Endothelial cell of hepatic sinusoid (primary cell): Measurements from ENCODE around the gene ACD.

Experiments
- in situ Hi-C: cut with HindIII; loops from 2 replicates; pipeline ENCODE4 v1.10.0; 2017; ENCODE audit warnings: low sequenced_read_pairs

ACD gene

GRCh38 chr16:67676516-67676915, 16.5 kb upstream of the ACD start:
- in situ Hi-C loops = no loop called here

GRCh38 chr16:67675999-67676398, 15.9 kb upstream of the ACD start:
- in situ Hi-C loops = no loop called here

GRCh38 chr16:67675579-67675935, 15.5 kb upstream of the ACD start:
- in situ Hi-C loops = no loop called here

DNA sequence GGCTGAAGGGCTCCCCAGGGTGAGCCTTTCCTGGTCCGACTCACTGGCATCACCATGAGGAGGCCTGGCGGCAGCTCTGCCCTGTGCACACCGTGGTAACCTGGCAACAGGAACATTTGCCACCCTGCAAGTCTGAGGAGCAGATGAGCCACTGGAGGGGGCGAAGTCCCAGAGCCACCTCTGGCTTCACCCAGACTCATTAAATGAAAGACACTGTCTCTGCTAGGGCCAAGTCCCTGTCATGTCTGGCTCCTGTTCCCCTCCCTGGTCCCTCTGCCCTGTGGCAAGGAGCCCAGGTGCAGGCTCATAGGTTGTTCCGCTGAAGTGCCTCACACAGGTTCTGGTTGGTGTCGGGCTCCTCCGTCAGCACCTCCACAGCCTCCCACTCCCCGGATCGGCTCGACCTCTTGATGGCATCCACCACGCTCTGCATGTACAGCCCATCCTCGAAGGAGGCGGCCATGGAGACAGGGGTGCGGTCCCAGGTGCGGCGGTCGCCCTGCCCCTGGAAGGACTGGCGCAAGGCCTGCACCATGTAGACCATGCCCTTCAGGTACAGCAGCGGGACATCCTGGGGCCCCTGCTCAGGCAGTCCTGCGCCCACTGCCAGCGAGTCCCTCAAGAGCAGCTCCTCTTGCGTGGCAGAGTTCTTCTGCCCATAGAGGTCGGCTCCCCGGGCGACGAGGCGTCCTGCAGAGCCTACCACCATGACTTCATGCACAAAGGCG, 15.0 kb upstream of the ACD start:
- in situ Hi-C loops = no loop called here

DNA sequence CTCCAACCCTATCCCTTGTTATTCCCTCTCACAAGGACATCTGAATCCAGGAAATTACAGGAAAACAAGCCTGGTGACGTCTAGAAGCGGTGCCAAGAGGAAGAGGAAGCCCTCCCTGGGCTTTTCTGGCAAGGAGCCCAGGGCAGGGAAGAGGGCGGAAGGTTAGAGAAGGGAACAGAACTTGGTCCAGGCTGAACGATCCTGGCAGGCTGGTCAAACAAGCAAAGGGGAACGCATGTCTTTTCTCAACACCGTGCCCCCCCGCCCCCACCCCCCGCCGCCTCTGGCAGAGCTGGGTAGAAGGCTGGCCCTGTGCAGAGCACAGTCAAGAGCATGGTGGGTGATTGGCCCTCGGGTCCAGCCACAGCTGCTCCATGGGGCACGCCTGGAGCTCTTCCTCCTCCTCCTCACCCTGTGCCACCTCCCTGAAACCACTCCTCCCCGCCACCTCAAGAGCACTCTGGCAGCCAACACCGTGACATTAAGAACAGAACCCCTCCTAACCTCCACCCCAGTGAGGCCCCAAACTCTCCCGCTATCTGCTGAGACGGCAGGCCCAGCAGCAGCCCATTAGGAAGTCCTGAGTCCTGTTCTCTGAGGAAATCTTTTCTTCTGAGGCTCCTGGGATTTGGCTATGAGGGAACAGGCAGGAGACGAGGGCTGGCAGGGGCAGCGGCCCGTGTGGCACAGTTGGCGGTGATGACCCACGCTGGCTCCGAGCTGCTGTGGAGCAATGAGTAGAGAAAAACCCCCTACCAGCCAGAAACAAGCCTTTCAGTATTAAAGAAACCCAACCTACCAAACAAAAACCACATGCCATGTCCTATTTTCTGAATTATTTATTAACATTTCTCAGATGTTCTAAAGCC, 13.9 kb upstream of the ACD start:
- in situ Hi-C loops = no loop called here

GRCh38 chr16:67672739-67673662, 12.9 kb upstream of the ACD start:
- in situ Hi-C loops = no loop called here

DNA sequence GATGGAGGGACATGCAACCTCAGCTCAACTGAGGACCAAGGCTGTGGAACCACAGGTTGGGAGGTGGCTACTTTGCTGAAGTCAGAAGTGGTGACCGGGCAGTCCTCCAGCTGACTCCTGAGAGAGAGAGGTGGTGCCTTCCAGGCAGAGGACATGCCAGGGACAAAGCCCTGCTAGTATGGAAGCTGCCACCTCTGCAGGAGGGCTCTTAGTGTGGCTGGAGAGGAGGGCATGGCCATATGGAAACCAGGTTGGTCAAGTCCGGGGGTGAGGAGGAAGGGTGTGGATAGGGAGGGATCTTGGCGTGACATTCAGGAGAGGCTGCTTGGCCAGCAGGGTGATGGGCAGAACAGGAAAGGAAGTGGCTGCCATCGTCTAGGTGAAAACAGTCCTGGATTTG, 12.2 kb upstream of the ACD start:
- in situ Hi-C loops = no loop called here

- in situ Hi-C loops = no loop called here
Measured at GRCh38 chr16:67669499-67670101, 9.5 kb upstream of the ACD start.

GRCh38 chr16:67668495-67669157, 8.6 kb upstream of the ACD start:
- in situ Hi-C loops = no loop called here

GRCh38 chr16:67667817-67668494, 7.9 kb upstream of the ACD start:
- in situ Hi-C loops = no loop called here

DNA sequence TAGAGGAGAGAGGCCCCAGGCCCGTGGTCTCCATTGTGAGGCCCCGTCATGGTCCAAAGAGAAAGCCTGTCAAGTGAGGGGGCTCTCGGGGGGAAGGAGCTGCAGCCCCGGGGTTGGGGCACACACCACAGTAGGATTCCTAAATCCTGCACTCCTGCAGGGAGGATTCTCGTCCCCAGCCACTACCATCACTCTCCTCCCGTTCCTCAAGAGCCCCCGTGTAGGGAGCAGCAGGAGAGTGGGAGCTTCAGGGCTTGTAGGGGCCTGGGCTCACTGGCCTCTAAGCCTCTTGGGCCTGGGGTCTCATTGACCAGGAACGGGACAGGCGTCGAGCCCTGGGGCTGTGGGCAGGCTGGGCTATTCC, 7.4 kb upstream of the ACD start:
- in situ Hi-C loops = no loop called here

DNA sequence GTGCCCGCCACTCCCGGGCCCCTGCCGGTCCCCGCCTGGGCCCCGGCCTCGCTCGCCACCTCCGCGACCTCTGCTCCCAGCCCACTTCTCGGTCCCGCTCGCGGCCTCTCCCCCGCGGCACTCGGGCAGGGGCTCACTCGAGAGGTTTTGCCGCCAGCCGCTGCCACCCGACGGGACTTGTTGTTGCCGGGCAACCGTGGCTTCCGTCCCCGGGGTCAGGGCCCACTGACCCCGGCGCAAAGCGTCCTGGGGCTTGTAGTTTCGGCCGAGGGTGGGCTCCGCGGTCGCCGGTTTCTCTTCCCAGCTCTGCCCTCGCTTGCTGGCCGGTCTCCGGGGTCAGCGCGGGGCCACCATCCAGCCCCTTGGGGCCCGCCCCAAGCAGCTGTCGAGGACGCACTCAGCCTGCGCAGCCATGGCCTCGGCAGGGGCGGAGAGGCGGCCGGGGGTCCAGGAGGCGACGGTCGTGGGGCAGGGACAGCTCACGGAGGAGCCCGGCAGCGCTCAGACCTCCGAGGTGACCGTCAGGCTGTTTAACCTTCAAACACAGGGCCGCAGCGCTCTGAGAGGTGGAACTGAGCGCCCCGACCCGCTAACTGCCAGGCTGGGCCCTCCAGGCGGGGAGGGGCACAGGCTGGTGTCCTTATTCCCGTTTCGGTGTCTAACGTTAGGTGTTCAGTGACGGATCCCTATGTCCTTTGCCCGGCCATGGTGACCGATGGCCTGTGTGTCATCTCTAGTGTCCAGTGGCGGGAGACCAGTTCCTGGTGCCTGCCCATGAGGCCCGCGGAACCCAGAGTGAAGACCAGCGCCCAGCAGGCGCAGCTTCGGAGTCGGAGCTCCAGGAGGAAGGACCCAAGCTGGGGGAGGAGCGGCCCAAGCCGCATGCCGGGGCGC, 6.7 kb upstream of the ACD start, which contains the start of the genes C16orf86 and ENKD1:
Gene C16orf86 (plus strand): TSS at position 256 of the 894 bp plus-strand sequence. CDS start 157 bp downstream, at position 413.
Gene ENKD1 (minus strand): TSS at position 192 of the 894 bp plus-strand sequence. CDS start 308 bp downstream, outside the sequence.
- in situ Hi-C loops = no loop called here

DNA sequence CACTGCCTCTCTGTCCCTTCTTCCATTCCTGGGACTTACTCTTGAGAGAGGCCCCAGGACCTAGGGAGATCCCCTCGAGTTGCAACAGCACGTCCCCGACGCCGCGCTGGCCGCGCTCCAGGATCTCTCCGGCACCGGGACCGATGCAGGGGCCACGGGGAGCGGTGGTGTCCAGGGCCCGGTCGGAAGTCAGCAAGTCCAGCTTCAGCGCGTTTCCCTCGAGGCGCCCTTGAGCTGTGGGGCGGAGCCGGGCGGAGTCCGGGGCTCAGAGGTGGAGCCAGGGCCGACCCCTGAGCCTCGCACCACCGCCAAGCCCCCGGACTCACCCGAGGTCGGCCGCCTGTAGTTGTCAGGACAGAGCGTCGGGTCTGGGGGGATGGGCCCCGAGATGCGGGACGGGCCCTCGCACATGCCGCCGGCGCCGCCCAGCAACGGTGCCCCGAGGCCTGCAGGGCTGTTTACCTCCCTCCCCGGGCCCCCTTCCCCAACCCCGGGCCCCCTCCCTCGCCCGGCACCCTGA, 6.0 kb upstream of the ACD start:
- in situ Hi-C loops = no loop called here

DNA sequence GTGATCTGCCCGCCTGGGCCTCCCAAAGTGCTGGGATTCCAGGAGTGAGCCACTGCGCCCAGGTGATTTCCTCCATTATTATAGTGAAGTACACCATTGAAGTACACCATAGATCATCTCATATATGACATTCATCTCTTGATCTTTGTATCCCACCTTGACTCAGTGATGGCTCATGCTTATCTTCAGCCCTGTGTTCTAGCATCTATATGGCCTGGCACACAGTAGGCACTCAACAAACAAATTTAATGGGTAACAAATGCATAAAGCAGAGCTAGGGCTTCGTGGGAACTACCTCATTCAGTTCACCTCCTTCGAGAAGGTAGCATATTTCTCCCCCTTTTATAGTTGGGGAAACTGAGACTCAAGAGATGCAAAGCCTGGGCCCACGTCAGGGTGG, 5.5 kb upstream of the ACD start:
- in situ Hi-C loops = no loop called here

DNA sequence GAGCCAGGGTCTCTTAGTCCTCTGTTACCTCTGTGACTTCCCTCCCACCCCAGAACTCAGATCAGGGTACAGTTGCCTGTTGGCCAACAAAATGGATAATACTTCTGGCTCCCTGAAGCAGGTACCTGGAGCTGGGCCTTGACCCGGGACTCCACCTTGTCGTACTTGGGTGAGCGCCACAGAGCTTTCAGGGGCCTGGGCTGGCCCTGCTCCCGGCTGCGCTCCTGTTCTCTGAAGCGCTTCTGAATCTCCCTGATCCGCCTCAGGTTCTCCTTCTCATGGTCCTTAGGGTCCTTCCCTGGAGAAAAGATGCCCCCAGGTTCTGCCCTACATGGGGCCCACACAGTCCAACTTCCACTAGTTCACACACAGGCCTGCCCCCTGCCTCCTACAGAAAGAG, 4.8 kb upstream of the ACD start:
- in situ Hi-C loops = no loop called here

DNA sequence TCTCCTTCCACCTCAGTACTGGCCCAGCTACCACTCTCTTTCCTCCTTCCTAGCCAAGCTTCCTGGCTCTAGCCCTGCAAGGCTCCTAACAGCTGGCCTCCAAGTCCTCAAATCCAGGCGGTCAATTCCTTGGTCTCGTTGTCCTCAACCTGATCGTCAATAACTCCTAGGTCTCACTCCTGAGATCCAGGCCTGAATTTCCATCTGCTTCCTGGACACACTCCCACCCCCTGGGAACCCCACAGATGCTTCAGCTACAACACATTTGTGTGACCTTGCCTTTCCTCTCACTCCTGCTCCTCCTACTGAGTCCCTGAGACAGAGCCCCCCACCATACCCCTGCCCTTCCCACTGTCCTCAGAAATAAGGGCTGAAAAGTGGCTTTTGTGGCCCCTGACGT, 4.2 kb upstream of the ACD start:
- in situ Hi-C loops = no loop called here

DNA sequence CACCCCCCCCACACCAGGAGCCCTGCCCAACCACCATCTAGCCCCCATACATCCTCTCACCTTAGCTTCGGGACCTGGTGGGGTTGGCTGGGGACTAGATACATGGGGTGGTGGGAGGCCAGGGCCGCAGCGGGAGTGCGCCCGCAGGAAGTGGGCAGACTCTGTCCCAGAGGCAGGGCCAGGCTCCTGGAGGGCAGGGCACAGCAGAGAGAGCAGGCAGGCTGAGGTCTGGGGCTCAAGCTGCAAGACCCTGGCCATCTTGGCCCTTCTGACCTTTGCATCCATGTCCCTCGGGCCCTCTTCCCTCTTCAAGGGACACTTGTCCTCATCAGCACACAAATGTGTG, 3.8 kb upstream of the ACD start:
- in situ Hi-C loops = no loop called here

DNA sequence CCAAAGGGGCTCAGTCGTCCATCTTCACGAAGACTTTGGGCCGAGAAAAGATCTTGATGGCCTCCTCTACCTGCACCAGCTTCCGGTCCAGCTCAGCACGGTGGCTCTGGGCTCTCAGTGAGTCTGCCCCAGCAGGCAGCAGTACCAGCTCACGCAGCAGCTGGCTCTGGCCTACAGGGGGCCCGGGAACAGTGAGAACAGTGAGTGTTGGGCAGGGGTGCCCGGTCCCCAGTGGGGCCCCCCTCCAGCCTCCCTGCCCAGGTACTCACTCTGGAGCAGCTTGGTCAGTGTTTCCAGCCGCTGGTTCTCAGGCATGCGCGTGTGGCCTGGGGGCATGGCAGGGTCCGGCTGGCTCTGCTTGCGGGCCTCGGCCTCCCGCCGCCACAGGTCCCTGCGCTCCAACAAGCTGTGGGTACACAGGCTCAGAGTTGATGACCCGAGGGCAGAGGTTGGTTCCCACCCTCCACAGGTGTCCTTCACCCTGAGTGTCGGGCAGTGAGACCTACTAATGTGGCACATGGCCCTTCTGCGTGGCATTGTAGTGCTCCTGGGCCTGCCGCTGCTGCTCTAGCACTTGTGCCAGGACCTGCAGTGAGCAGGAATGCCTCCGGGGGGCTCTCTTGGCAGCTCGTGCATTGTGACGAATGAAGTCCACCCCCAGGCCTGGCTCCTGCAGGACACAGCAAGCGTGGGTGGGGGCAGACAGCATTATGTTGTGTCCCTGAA, 3.3 kb upstream of the ACD start:
- in situ Hi-C loops = no loop called here
